ENCODE measurements around the gene MBNL1. TPM values are rescaled to one million over a fixed set of nuclear protein-coding genes. Genes with fewer than 3 reads are reported as not detected.

The MBNL1 gene
- total and polyA plus RNA-seq, 2 of the 13 experiments (the other 11 are each of a cell fraction or from before 2014, with no cell fraction given), result 27.1 to 55.4 TPM

DNA sequence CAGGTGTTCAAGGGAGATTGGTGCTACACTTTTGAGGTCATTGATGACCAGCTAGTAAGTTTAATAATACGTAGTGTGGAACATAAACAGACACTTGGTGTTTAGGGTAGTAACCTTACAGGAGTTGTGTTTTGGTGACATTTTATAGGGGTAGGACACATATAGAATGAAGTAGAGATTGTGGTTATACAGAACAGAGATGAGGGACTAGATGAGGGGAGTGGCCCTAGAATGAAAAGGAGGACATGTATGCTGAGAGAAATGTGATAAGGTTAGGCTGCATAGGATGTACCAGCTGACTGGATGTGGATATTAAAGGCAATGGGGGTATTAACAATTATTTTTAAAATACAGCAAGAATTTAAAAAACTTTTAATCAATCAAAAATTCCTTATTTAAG lies 8.0 kb downstream of the MBNL1 start:
- Histone ChIP-seq H3K27ac (ENCODE audit: extremely low read length, insufficient read depth, low read length) (peak overlapping the region; percentile 4), H4K20me1 (ENCODE audit: insufficient read depth, low read length) (0 out of 2 replicates have a peak, but pooled peaks cover 8% of the 10 kb centered on the region), H3K4me1 (ENCODE audit: insufficient read depth, low read length) (peaks cover 72% of the 10 kb centered on the region), H3K9me3 (ENCODE audit: low read length) (no peaks in the 10 kb centered on the region), H3K4me2 (ENCODE audit: low read depth, low read length) (no peak overlapping the region), H3K79me2 (ENCODE audit: insufficient read depth, low read length) (peaks cover 97% of the 10 kb centered on the region), H3K36me3 (replicated peaks in 1 of 2; ENCODE audit: control insufficient read depth in 1 of 2, insufficient read depth in 2 of 2, low read length in 2 of 2) (no peaks in the 10 kb centered on the region), H2AFZ (ENCODE audit: low read length) (no peak overlapping the region), H3K4me3 (replicated peaks in 1 of 3; ENCODE audit: insufficient read depth in 1 of 3, low read depth in 2 of 3, low read length in 3 of 3) (no peak overlapping the region), H3K9ac (ENCODE audit: insufficient read depth, low read depth, low read length) (no peak overlapping the region), H3K27me3 (ENCODE audit: control insufficient read depth in 1 of 2, insufficient read depth in 2 of 2, low read length in 2 of 2) (no peaks in the 10 kb centered on the region)
- peak; percentile 30; the same call in 1 of the 3 replicates for ATAC-seq
- DNase-seq (ENCODE audit: low spot score), result no peak
- POLR2A ChIA-PET, result interaction anchor here (1.9 kb wide), 1 partner anchor 8 kb away, joined by 7 read pairs; the partner anchor contains the start of gene MBNL1
- CTCF ChIA-PET (ENCODE audit: low intra/inter-chr PET ratio, low total read pairs), result no interaction called here
- in situ Hi-C loops (cut with HindIII; ENCODE audit: extremely low pct_ligation_motif_present, low pct_unique_long_range_greater_than_20kb) (no loop called here), intact Hi-C loops (cut with micrococcal nuclease; ENCODE audit: unreplicated experiment) (no loop called here)
- BruUV-seq (replicated peaks), result no TSS peak
- FAIRE-seq, result no peak
- TF ChIP-seq, protein P1, sequence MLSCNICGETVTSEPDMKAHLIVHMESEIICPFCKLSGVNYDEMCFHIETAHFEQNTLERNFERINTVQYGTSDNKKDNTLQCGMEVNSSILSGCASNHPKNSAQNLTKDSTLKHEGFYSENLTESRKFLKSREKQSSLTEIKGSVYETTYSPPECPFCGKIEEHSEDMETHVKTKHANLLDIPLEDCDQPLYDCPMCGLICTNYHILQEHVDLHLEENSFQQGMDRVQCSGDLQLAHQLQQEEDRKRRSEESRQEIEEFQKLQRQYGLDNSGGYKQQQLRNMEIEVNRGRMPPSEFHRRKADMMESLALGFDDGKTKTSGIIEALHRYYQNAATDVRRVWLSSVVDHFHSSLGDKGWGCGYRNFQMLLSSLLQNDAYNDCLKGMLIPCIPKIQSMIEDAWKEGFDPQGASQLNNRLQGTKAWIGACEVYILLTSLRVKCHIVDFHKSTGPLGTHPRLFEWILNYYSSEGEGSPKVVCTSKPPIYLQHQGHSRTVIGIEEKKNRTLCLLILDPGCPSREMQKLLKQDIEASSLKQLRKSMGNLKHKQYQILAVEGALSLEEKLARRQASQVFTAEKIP (CRISPR knock-in tag; IDR thresholded peaks at IDR 0.05; ENCODE audit: borderline replicate concordance), result no peak
- TF ChIP-seq ZNF777 (CRISPR knock-in tag; IDR thresholded peaks at IDR 0.05) (no peak), ELF3 (CRISPR knock-in tag; IDR thresholded peaks at IDR 0.05) (no peak), NFE2 (CRISPR knock-in tag; IDR thresholded peaks at IDR 0.05) (no peak), ZNF282 (IDR thresholded peaks at IDR 0.05; ENCODE audit: partially characterized antibody) (no peak), SALL1 (CRISPR knock-in tag; IDR thresholded peaks at IDR 0.05) (no peak), PRDM10 (CRISPR knock-in tag; IDR thresholded peaks at IDR 0.05; ENCODE audit: low read depth) (no peak), ZFP36L2 (CRISPR knock-in tag; IDR thresholded peaks at IDR 0.05) (no peak), ZNF720 (CRISPR knock-in tag; IDR thresholded peaks at IDR 0.05) (no peak), NR0B2 (CRISPR knock-in tag; IDR thresholded peaks at IDR 0.05) (no peak), ZSCAN29 (CRISPR knock-in tag; conservative IDR thresholded peaks at IDR 0.05) (no peak), RFX3 (CRISPR knock-in tag; IDR thresholded peaks at IDR 0.05) (no peak), HNRNPLL (IDR thresholded peaks at IDR 0.05; ENCODE audit: low read depth, low read length, poor library complexity, severe bottlenecking) (no peak), PATZ1 (CRISPR knock-in tag; IDR thresholded peaks at IDR 0.05) (no peak), RBFOX2 (IDR thresholded peaks at IDR 0.05; ENCODE audit: low read depth, low read length) (no peak), ZSCAN12 (CRISPR knock-in tag; IDR thresholded peaks at IDR 0.05) (no peak)
- WGBS (ENCODE audit: low lambda C conversion rate), result 97% methylated on average over 1 of the region's 1 CpG
